Panc1 (cell line): ENCODE results near the gene GRIK1. TPM values are rescaled to one million over a fixed set of nuclear protein-coding genes. Genes with fewer than 3 reads are reported as not detected.

Source experiments
- ATAC-seq: fragments of 200-7000 bp; cut with Tn5 transposase; 2 replicates; pipeline ENCODE4 v1.9.1; 2020; ENCODE audit warnings: mild to moderate bottlenecking, moderate library complexity
- BruUV-seq: library from RNA; stranded (reverse); fragments of 400-500 nt; replicated peaks from 2 replicates; lab custom pipeline; 2021; lab: Mats Ljungman, UMichigan
- CTCF ChIA-PET: fragments of 300-600 bp; sonication (Branson Sonifier 250); formaldehyde crosslinking; loops from one replicate; lab custom pipeline; 2022; ENCODE audit warnings: antibody characterized with exemption; lab: Charles Lee
- POLR2A ChIA-PET: fragments of 300-600 bp; sonication (Branson Sonifier 250); formaldehyde crosslinking; loops from one replicate; lab custom pipeline; 2022; ENCODE audit warnings: antibody characterized with exemption; lab: Charles Lee
- DNase-seq: peaks from one replicate; pipeline ENCODE4 v3.0.0-alpha.2; 2010; ENCODE audit warnings: low read depth, low spot score
- H3K27ac ChIP-seq: 2 replicates; pipeline ENCODE4 v1.5.1; 2011; ENCODE audit warnings: mild to moderate bottlenecking, low read length, inconsistent platforms
- H3K27me3 ChIP-seq: fragments of 200-500 bp; sonication (Bioruptor generic); 2 replicates; pipeline ENCODE4 v1.6.0; 2014; ENCODE audit warnings: low read length, inconsistent platforms; ENCODE audit not compliant: control insufficient read depth, insufficient read depth
- H3K36me3 ChIP-seq: fragments of 200-500 bp; sonication (Bioruptor generic); 2 replicates; pipeline ENCODE4 v1.5.1; 2014; ENCODE audit warnings: inconsistent platforms, mild to moderate bottlenecking, low read length, moderate library complexity; ENCODE audit not compliant: control insufficient read depth, insufficient read depth
- H3K4me1 ChIP-seq: 2 replicates; pipeline ENCODE4 v1.5.1; 2011; ENCODE audit warnings: inconsistent platforms, mild to moderate bottlenecking, low read length, moderate library complexity; ENCODE audit not compliant: control insufficient read depth, insufficient read depth
- H3K4me3 ChIP-seq, 2 experiments: 2 replicates each; pipeline ENCODE4 v1.5.1; 2011 to 2012; ENCODE audit warnings: low read depth in 2 of 2, low read length in 2 of 2, mild to moderate bottlenecking in 2 of 2, inconsistent platforms in 1 of 2, moderate library complexity in 1 of 2
- H3K9me3 ChIP-seq: fragments of 200-500 bp; sonication (Bioruptor generic); 2 replicates; pipeline ENCODE4 v1.5.1; 2014; ENCODE audit warnings: low read depth, mild to moderate bottlenecking, inconsistent platforms, low read length, moderate library complexity; ENCODE audit not compliant: control insufficient read depth, insufficient read depth
- CTCF ChIP-seq: fragments of 450-650 bp; IDR thresholded peaks from 2 replicates; pipeline ENCODE4 v1.5.1; 2017; ENCODE audit warnings: mild to moderate bottlenecking
- POLR2AphosphoS5 ChIP-seq: IDR thresholded peaks from 2 replicates; pipeline ENCODE4 v1.6.1; 2012; ENCODE audit warnings: mild to moderate bottlenecking, low read depth, low read length, moderate library complexity
- REST ChIP-seq, 2 experiments: IDR thresholded peaks; 2 replicates each; pipeline ENCODE4 v1.6.1; 2011 to 2012; ENCODE audit warnings: low read depth in 2 of 2, control low read depth in 1 of 2, low read length in 1 of 2, mild to moderate bottlenecking in 1 of 2, moderate library complexity in 1 of 2; ENCODE audit not compliant: insufficient read depth in 1 of 2
- SIN3A ChIP-seq: IDR thresholded peaks from 2 replicates; pipeline ENCODE4 v1.6.1; 2012; ENCODE audit warnings: low read depth, mild to moderate bottlenecking, low read length, moderate library complexity, borderline replicate concordance; ENCODE audit not compliant: insufficient read depth
- TCF7L2 ChIP-seq: IDR thresholded peaks from 2 replicates; pipeline ENCODE4 v1.6.1; 2011; ENCODE audit warnings: mild to moderate bottlenecking, low read depth, low read length, inconsistent platforms
- in situ Hi-C: cut with HindIII; loops from 2 replicates; pipeline ENCODE4 v1.10.0; 2016; ENCODE audit warnings: low sequenced_read_pairs, low pct_unique_long_range_greater_than_20kb
- intact Hi-C: fragments of 100-400 bp; cut with micrococcal nuclease; formaldehyde crosslinking; loops from one replicate; pipeline ENCODE4 v1.10.0; 2022; ENCODE audit not compliant: unreplicated experiment
- total RNA-seq: library from RNA; stranded (reverse); gene quantifications from one replicate; pipeline ENCODE4 v1.2.1, GENCODE V29; 2021; ENCODE audit not compliant: unreplicated experiment

GRIK1 gene
- total RNA-seq, 1 experiment from 2014 or later = not detected

GRCh38 chr21:29875036-29875716, 64.6 kb downstream of the GRIK1 start:
- Histone ChIP-seq H3K36me3 (no peaks in the 10 kb centered on the region), H3K4me3 (no peak overlapping the region), H3K9me3 (no peaks in the 10 kb centered on the region), H3K4me1 (no peaks in the 10 kb centered on the region), H3K27ac (no peak overlapping the region), H3K27me3 (no peaks in the 10 kb centered on the region)
- CTCF ChIA-PET = no interaction called here
- ATAC-seq (no peak), DNase-seq (no peak)
- in situ Hi-C loops (no loop called here), intact Hi-C loops (no loop called here)
- no TSS peak for BruUV-seq
- TF ChIP-seq SIN3A = no peak
- no peak for TF ChIP-seq TCF7L2
- TF ChIP-seq REST (IDR thresholded peaks at IDR 0.05; ENCODE audit: insufficient read depth in 1 of 2, low read depth in 2 of 2, low read length in 1 of 2) = no peak
- no peak for TF ChIP-seq CTCF
- no peak for TF ChIP-seq POLR2AphosphoS5
- POLR2A ChIA-PET = no interaction called here

GRCh38 chr21:29873908-29874307, 65.9 kb downstream of the GRIK1 start:
- intact Hi-C loops (no loop called here), in situ Hi-C loops (no loop called here)
- no peaks in the 10 kb centered on the region for H3K27me3 ChIP-seq
- TF ChIP-seq SIN3A (no peak), TCF7L2 (no peak), REST (IDR thresholded peaks at IDR 0.05; ENCODE audit: insufficient read depth in 1 of 2, low read depth in 2 of 2, low read length in 1 of 2) (no peak), CTCF (no peak)
- H3K9me3 ChIP-seq = no peaks in the 10 kb centered on the region
- no peak for DNase-seq
- no peaks in the 10 kb centered on the region for H3K36me3 ChIP-seq
- no TSS peak for BruUV-seq
- no peak overlapping the region for H3K4me3 ChIP-seq
- H3K27ac ChIP-seq = no peak overlapping the region
- no peaks in the 10 kb centered on the region for H3K4me1 ChIP-seq
- POLR2A ChIA-PET = no interaction called here
- CTCF ChIA-PET = no interaction called here
- no peak for ATAC-seq
